Subcutaneous adipose tissue (tissue), 4 donors: ENCODE results near the gene ROGDI. TPM values are rescaled to one million over a fixed set of nuclear protein-coding genes. Genes with fewer than 3 reads are reported as not detected.

ENCODE experiments used
- CTCF ChIP-seq: fragments of 450-650 bp; IDR thresholded peaks from one replicate; pipeline ENCODE4 v1.5.1; 2016; ENCODE audit warnings: low read depth, mild to moderate bottlenecking, control low read depth, antibody characterized with exemption, moderate library complexity
- total RNA-seq, 4 donors: library from RNA; depleted of rRNA; stranded (reverse); fragments of >200 nt; gene quantifications; one replicate each; pipeline ENCODE4 v1.1.0, GENCODE V29; 2016

ROGDI gene
- total RNA-seq, 4 donors from 2014 or later = 4.2 to 8.8 (median 5.5) TPM

GRCh38 chr16:4769306-4769638, 33.2 kb downstream of the ROGDI start:
- no peak for TF ChIP-seq CTCF

- TF ChIP-seq CTCF = no peak
Measured at GRCh38 chr16:4768549-4769305, 33.7 kb downstream of the ROGDI start.

GRCh38 chr16:4767872-4768548, 34.4 kb downstream of the ROGDI start:
- TF ChIP-seq CTCF = no peak

DNA sequence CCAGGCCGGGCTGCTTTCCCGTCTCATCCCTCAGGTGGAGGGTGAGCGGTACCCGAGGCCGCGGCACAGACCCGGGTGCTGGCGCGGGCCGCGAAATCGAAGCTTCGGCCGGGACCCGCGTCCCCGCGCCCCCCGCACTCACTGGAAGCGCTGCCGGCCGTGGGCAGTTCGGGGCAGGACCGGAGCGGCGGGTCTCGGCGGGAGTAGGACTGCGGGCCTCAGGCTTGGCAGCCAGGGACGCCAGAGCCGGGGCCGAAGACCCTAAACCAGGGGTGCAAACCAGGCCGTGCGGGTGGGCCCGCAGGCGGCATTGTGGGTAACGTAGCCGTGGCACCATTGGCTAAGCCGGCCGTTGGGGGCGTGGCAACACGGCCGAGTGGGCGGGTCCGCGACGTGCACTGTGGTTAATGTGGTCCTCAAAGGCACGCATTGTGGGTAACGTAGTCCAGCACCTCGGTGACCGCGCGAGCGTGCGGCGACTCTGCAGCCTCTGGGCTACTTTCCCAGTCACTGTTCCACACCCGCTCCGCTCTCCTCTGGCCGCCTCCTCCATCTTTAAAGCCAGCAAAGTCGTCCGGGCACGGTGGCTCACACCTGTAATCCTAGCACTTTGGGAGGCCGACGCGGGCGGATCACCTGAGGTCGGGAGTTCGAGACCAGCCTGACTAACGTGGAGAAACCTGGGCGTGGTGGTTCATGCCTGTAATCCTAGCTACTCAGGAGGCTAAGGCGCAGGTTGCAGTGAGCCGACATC, 35.4 kb downstream of the ROGDI start, which contains the start of gene ZNF500:
TSS of gene ZNF500 (minus strand) at position 288 of the 754 bp plus-strand sequence. CDS start 1,184 bp downstream, outside the sequence.
- TF ChIP-seq CTCF = no peak

- TF ChIP-seq CTCF = no peak
Measured at GRCh38 chr16:4765511-4766474, 36.6 kb downstream of the ROGDI start.

DNA sequence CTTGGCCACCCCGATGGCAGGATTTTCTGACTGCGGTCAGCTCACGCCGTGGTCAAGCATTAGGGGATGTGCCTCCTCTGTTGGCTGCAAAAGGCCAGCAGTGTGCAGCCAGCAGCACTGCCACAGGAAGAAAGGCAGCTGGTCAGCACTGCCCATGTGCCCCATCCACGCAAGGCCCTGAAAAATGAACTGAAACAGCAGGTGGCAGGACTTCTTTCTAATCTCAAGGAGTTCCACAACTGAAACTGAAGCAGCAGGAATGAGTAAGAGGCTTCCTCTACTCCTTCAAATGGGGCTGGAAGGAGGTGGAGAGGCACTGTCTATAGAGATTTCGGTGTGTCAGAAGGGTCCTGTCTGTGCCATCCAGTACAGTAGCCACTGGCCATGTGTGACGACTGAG, 38.6 kb downstream of the ROGDI start:
- TF ChIP-seq CTCF = no peak
